Motor neuron (in vitro differentiated cells): Measurements from ENCODE around the gene GPR137B. TPM values are rescaled to one million over a fixed set of nuclear protein-coding genes. Genes with fewer than 3 reads are reported as not detected.
A peak's percentile ranks its signal among the peaks of the same experiment; 100 is the strongest.
"Not testable (repeated sequence)": the region's sequence is repeated elsewhere in the genome, so short reads cannot be mapped to it uniquely, and the experiment has no call there.

Experiments used
- ATAC-seq, 8 experiments: fragments of 200-7000 bp; cut with Tn5 transposase; replicated peaks in 6 of 8; 2 replicates each; pipeline ENCODE4 v1.8.0; 2021; ENCODE audit warnings: mild to moderate bottlenecking in 8 of 8, moderate library complexity in 8 of 8
- H3K27ac ChIP-seq, 2 donors: fragments of 250-450 bp; sonication (Bioruptor Pico); 2 replicates each; pipeline ENCODE4 v1.9.0; 2021; ENCODE audit warnings: antibody characterized with exemption in 2 of 2, mild to moderate bottlenecking in 2 of 2, moderate library complexity in 1 of 2
- H3K4me1 ChIP-seq, 2 donors: fragments of 250-450 bp; sonication (Bioruptor Pico); replicated peaks in 1 of 2; 2 replicates each; pipeline ENCODE4 v1.6.1; 2021; ENCODE audit warnings: antibody characterized with exemption in 2 of 2, mild to moderate bottlenecking in 2 of 2, moderate library complexity in 1 of 2
- H3K4me3 ChIP-seq, 5 donors: fragments of 250-450 bp; sonication (Bioruptor Pico); 2 replicates each; pipeline ENCODE4 v1.9.0; 2021; ENCODE audit warnings: antibody characterized with exemption in 5 of 5, mild to moderate bottlenecking in 5 of 5, moderate library complexity in 4 of 5
- WGBS, 10 experiments: fragments of 450-650 bp; shearing (Covaris generic); methylation state at CpG; one replicate each; pipeline ENCODE4 v1.0.0; 2022; 5-methylcytosine and 5-hydroxymethylcytosine counted together
- in situ Hi-C, 9 experiments: fragments of 400-800 bp; cut with MboI; loops; one replicate each; pipeline ENCODE4 v1.15.0; 2021; ENCODE audit warnings: low sequenced_read_pairs in 9 of 9, low pct_unique_long_range_greater_than_20kb in 2 of 9; ENCODE audit not compliant: unreplicated experiment in 9 of 9
- total RNA-seq, 8 experiments: library from RNA; unstranded; fragments of 300-600 nt; gene quantifications; 2 replicates each; pipeline versions ENCODE4 v1.2.3 to v1.2.4, GENCODE V29; 2022

The GPR137B gene
- total RNA-seq, 8 experiments from 2014 or later, result 8.6 to 25.0 (median 12.3) TPM

DNA sequence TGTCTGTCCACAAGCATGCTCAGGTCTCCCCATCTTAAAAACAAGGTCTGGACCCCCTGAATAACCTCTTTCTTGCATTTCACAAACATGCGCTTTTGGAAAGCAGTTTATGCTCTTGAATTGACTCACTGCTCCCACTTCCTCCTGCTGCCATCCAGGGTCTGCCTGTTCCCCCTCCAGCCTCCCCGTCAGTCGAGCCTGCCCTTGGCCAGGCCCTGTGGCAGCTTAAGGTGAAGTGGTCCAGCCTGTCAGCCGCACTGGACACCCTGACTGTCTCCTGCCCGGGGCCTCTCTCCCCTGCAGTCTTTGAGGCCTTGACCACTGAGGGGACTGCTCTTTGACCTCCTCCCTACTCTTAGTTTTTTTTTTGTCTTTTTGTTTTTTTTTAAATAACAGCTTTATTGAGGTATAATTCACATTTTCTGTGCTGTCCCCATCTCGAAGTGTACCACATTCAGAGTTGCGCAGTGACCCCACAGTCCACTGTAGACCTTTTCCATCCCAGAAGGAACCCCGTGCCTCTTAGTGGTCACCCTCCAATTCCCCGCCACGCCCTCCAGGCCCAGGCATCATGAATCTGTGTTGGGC lies 18.3 kb downstream of the GPR137B start:
- 57 to 100% (median 93%) methylated on average over 1 to 10 of the region's 10 CpGs for WGBS, 10 experiments

DNA sequence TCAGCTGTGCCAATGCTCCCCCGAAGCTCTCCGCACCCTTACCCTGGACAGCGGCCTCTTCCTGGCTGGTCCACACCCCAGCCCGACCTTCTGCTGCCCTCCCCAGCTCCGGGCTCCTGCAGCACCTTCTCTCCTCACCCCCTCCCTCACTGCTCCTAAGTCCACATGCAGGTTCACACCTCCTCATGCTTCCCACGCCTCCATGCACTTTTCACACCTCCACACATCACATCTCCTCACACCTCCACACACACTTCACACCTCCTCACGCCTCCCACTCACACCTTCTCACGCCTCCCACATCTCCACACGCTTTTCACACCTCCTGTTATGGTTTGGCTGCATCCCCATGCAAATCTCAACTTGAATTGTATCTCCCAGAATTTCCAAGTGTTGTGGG lies 18.9 kb downstream of the GPR137B start:
- H3K4me3 ChIP-seq, result no peak overlapping the region
- 90 to 100% (median 97%) methylated on average over 2 to 6 of the region's 9 CpGs; no CpG with 5 or more reads in 5 of the 10 experiments for WGBS, 10 experiments
- no peaks in the 10 kb centered on the region for H3K4me1 ChIP-seq
- ATAC-seq, result no peak
- H3K27ac ChIP-seq, result no peak overlapping the region
- in situ Hi-C loops, result no loop called here

More for the DNA sequence above, 18.3 kb downstream of the GPR137B start:
- no peak overlapping the region for H3K27ac ChIP-seq
- no peak overlapping the region for H3K4me3 ChIP-seq
- no peak for ATAC-seq
- no peaks in the 10 kb centered on the region for H3K4me1 ChIP-seq
- in situ Hi-C loops, result no loop called here

DNA sequence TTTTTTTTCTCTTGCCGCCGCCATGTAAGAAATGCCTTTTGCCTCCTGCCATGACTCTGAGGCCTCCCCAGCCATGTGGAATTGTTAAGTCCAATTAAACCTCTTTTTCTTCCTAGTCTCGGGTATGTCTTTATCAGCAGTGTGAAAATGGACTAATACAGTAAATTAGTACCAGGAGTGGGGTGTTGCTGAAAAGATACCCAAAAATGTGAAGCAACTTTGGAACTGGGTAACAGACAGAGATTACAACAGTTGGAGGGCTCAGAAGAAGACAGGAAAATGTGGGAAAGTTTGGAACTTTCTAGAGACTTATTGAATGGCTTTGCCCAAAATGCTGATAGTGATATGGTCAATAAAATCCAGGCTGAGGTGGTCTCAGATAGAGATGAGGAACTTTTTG lies 19.4 kb downstream of the GPR137B start:
- ATAC-seq, H3K4me1 ChIP-seq, H3K27ac ChIP-seq, in situ Hi-C loops, H3K4me3 ChIP-seq: not testable (repeated sequence)
- WGBS, 10 experiments, result 29 to 100% (median 100%) methylated on average over 1 to 3 of the region's 3 CpGs; no CpG with 5 or more reads in 3 of the 10 experiments

DNA sequence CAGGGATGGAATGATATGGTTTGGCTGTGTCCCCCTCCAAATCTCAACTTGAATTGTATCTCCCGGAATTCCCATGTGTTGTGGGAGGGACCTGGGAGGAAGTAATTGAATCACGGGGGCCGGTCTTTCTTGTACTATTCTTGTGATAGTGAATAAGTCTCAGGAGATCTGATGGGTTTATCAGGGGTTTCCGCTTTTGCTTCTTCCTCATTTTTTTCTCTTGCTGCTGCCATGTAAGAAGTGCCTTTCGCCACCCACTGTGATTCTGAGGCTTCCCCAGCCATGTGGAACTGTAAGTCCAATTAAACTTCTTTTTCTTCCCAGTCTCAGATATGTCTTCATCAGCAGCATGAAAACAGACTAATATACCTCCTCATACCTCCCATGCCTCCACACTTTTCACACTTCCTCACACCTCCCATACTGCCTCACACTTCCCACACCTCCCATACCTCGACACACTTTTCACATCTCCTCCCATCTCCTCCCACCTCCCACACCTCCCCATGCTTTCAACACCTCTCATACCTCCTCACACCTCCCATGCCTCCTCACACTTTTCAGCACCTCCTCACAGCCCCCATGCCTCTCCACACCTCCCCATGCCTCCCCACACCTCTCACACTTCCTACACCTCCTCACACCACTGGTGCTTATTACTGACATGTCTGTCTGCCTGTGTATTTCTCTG lies 21.3 kb downstream of the GPR137B start:
- WGBS, 10 experiments, result 80 to 100% (median 94%) methylated on average over 2 to 6 of the region's 6 CpGs
- Histone ChIP-seq H3K4me3 (no peak overlapping the region), H3K27ac (no peak overlapping the region), H3K4me1 (no peaks in the 10 kb centered on the region)
- in situ Hi-C loops, result no loop called here
- no peak for ATAC-seq

DNA sequence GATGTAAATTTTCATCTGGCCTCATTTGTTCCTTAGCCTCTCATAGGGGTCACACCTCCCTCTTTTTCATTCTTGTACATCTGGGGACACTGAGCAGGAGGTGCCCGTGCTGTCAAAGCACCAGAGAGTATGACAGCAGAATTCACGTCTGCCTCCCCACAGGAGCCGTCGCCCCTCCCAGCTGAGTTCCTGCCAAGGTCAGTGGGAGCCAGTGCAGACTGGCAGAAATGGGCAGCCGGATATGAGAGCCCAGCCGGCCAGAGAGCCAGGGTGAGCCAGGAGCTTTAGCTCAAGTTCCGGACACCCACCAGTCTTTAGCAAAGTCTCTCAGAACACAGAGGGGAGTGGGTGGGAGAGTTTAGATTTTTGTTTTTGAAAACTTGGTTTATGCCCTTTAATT lies 21.9 kb downstream of the GPR137B start:
- 77 to 100% (median 96%) methylated on average over 1 to 7 of the region's 7 CpGs; no CpG with 5 or more reads in 3 of the 10 experiments for WGBS, 10 experiments
- H3K27ac ChIP-seq, result no peak overlapping the region
- H3K4me3 ChIP-seq, result no peak overlapping the region
- no peaks in the 10 kb centered on the region for H3K4me1 ChIP-seq
- no peak for ATAC-seq
- in situ Hi-C loops, result no loop called here

DNA sequence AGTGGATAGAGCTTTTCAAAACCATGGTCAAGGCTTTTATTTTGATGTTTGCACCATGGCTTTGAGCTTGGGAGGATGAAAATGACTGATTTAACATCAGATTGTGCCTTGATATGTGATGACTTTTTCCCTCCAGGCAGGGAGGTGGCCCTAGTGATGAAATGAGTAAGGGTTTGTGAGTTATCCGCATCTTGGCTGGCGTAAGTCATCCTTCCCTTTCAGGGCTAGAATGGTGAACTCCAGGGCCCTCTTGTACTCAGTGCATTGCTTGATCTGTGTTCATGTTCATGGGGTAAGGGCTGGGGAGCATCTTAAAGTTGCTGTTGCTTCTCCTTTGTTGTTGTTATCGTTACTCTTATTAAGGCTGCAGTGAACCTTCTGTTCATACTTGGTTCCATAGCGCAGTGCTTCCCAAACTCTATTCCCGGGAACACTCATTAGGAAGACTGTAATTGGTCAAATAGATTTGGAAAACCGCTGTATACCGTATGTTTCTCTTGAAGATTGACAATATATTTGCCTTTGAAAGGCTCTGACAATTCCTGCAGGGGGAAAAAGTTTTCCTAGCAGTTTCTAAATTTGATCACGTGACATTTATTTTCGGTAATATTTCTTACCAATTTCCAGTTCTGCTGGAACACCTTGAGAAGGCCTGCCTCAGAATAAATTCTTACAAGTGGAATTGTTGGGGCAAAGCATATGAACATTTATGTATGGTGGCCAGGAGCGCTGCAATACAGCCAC lies 23.1 kb downstream of the GPR137B start:
- Histone ChIP-seq H3K4me3 (no peak overlapping the region), H3K4me1 (no peaks in the 10 kb centered on the region), H3K27ac (no peak overlapping the region)
- WGBS, 10 experiments, result 39 to 100% (median 96%) methylated on average over 1 to 10 of the region's 10 CpGs
- in situ Hi-C loops, result no loop called here
- ATAC-seq, result peak in 1 of 8 experiments; percentile 45

DNA sequence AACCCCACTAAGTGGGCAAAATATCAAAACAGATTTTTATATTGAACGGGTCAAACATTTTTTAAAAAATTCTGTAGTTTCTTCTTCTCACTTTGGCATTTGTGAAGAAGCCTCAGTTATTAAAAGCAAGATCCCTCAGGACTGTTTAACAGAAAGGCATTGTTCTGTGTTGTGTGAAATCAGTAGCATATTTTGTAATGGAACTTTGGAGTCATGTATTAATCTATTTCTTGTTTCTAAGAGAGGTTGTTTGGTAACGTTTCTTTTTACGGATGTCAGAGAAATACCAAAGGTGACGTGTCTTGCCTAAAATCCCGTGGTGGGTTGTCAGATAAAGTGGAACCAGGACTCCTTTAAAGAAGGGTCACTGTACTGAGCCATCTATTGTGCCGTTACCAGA lies 23.7 kb downstream of the GPR137B start:
- in situ Hi-C loops, result no loop called here

DNA sequence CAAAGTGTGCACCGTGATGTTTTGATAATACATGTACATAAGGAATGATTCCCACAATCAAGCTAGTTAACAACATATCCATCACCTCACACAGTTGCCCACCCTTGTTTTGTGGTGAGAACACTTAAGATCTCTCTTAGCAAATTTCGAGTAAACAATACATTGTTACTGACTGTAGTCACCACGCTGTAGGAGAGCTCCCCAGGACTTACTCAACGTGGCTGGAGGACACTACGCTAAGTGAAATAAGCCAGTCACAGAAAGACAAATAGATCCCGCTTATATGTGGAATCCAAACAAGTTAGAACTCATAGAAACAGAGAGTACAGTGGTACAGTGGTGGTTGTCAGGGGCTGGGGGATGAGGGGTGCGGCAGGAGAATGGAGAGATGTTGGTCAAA lies 24.8 kb downstream of the GPR137B start:
- no peak for ATAC-seq
- Histone ChIP-seq H3K27ac (no peak overlapping the region), H3K4me1 (no peaks in the 10 kb centered on the region), H3K4me3 (no peak overlapping the region)
- WGBS, 10 experiments, result 15 to 100% (median 88%) methylated on average over 1 to 7 of the region's 7 CpGs; no CpG with 5 or more reads in 2 of the 10 experiments
- in situ Hi-C loops, result no loop called here

More for the DNA sequence above, 23.7 kb downstream of the GPR137B start:
- ATAC-seq, result no peak
- Histone ChIP-seq H3K27ac (no peak overlapping the region), H3K4me3 (no peak overlapping the region), H3K4me1 (no peaks in the 10 kb centered on the region)
- 59 to 100% (median 94%) methylated on average over 1 to 6 of the region's 6 CpGs; no CpG with 5 or more reads in 1 of the 10 experiments for WGBS, 10 experiments

DNA sequence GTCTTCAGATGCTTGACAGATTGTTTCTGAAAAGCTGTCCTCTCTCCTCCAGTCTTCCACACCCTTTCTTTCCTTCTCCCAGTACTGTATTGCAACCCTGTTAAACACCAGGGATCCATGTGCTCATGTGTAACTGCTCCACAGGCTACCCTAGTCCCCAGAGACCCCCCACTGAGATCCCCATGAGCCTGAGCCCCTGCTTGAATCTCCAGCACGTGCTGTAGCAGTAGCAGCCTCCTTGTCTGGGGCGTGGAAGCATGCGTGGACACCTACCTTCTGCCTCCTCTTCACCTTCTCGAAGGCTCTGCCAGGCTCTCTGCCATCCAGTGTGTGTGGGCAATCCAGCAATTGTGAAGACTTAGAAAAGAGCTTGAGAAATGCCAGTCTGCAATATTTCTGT lies 25.2 kb downstream of the GPR137B start:
- Histone ChIP-seq H3K4me1 (no peaks in the 10 kb centered on the region), H3K4me3 (no peak overlapping the region), H3K27ac (no peak overlapping the region)
- 67 to 100% (median 91%) methylated on average over 1 to 4 of the region's 4 CpGs; no CpG with 5 or more reads in 5 of the 10 experiments for WGBS, 10 experiments
- ATAC-seq, result no peak
- in situ Hi-C loops, result no loop called here

DNA sequence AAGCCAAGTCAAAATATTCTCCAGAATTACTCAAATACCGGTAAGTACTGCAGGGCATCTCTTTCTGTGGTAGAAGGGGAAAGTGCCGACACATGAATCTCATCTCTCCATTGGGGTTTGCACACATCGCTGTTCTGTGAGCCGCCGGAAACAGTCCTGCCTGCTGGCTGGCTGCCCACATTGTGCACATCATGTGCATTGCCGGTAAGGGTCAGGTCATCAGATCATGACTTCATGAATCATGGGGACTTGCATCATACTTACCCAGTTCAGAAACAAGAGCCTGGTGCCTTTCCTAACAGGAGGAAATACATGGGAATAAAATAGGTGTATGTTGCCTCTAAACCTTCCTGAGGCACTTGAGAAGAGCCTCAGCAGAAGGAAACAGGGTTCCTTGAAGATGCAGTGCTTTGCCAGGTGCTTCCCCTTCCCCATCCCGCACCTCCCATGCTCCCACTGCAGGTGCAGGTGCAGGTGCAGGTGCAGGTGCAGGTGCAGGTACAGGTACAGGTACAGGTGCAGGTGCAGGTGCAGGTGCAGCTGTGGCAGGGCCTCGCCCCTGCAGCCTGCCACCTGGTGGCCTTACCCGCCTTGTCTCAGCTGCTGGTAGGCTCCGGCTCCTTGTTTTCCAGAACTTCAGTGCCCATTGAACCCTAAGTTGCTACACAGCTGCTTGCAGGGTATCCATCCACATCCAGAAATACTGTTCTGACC lies 26.5 kb downstream of the GPR137B start:
- WGBS, 10 experiments, result 20 to 100% (median 93%) methylated on average over 1 to 9 of the region's 10 CpGs; no CpG with 5 or more reads in 1 of the 10 experiments
- ATAC-seq, result peak in 6 of 8 experiments; percentile 61 to 85 (median 77)
- no peak overlapping the region for H3K4me3 ChIP-seq
- in situ Hi-C loops, result no loop called here
- peak overlapping the region in 1 of 2 donors; percentile 27 for H3K27ac ChIP-seq
- no peaks in the 10 kb centered on the region for H3K4me1 ChIP-seq

DNA sequence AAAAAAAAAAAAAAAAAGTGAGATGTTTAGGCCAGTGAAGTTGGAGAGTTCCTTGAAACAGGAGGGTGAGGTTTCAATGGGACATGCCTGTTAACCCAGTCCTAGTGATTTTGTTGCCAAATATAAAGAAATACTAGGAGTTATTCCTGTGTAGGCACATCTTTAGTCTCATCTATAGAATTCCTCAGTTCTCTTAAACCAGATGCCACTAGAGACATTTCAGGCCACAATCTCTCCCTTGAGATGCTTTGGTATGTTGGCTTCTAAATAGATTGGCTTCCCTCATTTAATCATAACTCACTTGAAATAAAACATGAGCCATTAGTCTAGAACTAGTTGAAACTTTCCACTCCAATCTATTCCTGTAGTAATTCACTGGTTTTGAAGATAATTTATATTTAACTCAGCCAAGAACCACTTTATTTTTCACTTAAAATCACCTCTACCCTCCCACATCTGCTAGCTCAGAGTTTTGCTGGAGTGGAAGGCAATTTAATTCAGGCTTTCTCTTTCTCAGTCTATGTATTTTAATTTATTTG lies 29.8 kb downstream of the GPR137B start:
- ATAC-seq, result no peak

DNA sequence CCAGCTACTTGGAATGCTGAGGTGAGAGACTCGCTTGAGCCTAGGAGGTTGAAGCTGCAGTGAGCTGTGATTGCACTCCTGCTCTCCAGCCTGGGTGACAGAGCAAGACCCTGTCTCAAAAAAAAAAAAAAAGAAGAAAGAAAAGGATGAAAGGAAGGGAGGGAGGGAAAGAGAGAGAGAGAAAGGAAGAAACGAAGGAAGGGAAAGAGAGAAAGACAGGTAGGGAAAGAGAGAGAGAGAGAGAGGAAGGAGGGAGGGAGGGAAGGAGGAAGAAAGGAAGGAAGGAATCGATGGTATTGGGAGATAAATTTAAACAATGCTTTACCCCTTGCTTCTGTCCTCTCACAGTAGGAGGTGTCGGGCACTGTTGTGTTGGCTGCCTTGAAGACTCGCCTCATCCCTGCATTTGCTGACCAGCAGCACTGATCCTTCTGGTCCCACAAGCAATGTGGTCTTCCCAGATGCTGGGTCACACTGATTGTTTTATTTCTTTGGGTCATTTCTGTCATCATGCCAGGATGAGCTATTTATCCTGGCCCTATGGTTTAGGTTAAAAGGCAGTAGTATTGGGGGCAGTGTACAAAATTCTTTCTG lies 30.9 kb downstream of the GPR137B start:
- 60 to 100% (median 76%) methylated on average over 2 to 5 of the region's 5 CpGs; no CpG with 5 or more reads in 1 of the 10 experiments for WGBS, 10 experiments
- Histone ChIP-seq H3K4me3 (no peak overlapping the region), H3K4me1 (peaks cover 0 to 3% of the 10 kb centered on the region in 2 donors), H3K27ac (no peak overlapping the region)
- no peak for ATAC-seq
- in situ Hi-C loops, result no loop called here

More for the DNA sequence above, 29.8 kb downstream of the GPR137B start:
- in situ Hi-C loops, result no loop called here
- H3K4me3 ChIP-seq, result no peak overlapping the region
- peaks cover 0 to 3% of the 10 kb centered on the region in 2 donors for H3K4me1 ChIP-seq
- H3K27ac ChIP-seq, result no peak overlapping the region
